Left renal cortex interstitium (tissue), 4 donors: ENCODE results near the gene DTNA. TPM values are rescaled to one million over a fixed set of nuclear protein-coding genes. Genes with fewer than 3 reads are reported as not detected.

Experiments
- DNase-seq, 4 donors: peaks; one replicate each; pipeline ENCODE4 v3.0.0-alpha.2; 2013; ENCODE audit warnings: low read depth in 4 of 4, low spot score in 2 of 4, missing footprints in 1 of 4
- polyA plus RNA-seq, 4 donors: library from polyadenylated mRNA; unstranded; fragments of 120-200 nt; gene quantifications; one replicate each; pipeline ENCODE4 v1.2.1, GENCODE V29; 2013; ENCODE audit not compliant: insufficient read length in 4 of 4

DTNA gene
- polyA plus RNA-seq, 4 donors, result 14.2 to 21.3 (median 18.6) TPM

DNA sequence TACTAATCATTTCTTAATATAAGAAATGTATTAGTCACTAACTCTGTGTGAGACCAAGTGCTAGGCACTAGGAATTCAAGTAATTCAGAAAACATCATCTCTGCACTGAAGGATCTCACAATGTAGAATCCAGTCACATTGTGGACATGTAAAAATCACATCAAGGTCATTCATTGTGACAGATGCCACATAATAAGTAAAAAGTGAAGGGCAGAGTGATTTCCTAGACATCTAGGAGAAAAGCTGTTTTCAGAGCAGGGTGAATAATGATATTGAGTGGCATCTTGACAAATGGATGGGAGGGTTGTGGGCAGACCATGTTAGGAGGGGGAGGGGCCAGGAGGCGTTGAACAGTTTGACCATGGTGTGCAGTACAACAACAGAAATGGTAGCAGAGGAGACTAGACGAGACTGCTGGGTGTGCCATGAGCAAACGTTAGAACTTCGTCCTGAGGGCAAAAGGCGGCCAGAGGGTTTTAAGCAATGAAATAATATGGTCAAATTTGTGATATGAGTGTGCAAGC is 93.8 kb downstream of the DTNA start:
- DNase-seq, result no peak

GRCh38 chr18:34805103-34805877 is 95.2 kb downstream of the DTNA start:
- no peak for DNase-seq

- no peak for DNase-seq
These were observed 95.8 kb downstream of the DTNA start for GRCh38 chr18:34805878-34806351.

- no peak for DNase-seq
These were observed 96.4 kb downstream of the DTNA start for GRCh38 chr18:34806527-34806926.

- no peak for DNase-seq
These were observed 97.2 kb downstream of the DTNA start for GRCh38 chr18:34807106-34807796.

DNA sequence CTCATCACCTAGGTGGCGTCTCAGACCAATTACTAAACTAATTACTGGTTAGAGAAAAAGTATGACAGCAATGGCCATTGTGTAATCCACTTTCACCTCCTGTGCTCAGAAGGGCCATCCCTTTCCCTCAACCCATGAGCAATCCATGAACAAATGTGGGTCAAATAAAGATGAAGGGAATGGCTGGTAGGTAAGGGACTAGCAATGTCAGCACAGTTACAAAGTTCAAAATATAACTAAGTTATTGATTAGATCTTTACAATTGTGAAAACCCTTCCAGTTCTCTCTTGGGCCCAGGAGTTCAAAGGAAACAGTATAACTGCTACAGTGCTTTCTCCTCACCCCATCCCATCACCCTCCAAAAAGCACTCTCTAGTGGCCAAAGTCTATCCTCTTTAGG is 98.3 kb downstream of the DTNA start:
- no peak for DNase-seq

GRCh38 chr18:34809451-34810072 is 99.5 kb downstream of the DTNA start:
- DNase-seq, result no peak

- no peak for DNase-seq
These were observed 106.1 kb downstream of the DTNA start for GRCh38 chr18:34816183-34816582.

DNA sequence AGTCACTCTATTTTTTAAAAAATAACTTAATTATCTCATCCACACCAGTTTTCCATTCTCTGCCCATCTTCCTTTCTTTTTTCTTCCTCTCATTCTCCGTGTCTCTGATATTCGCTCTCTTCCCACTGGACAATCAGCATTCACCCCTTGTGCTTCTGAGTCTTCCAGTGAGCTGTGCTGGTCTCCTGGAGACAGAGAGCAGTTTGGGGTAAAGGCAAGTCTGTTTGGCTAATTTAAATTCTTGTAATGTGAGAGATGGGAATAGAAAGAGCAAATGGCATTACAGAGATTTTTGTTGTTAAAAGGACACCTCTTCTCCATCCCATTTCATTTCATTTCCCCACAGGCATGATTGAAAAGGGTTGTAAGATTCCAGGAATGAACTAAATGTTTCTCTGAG is 107.5 kb downstream of the DTNA start:
- no peak for DNase-seq

DNA sequence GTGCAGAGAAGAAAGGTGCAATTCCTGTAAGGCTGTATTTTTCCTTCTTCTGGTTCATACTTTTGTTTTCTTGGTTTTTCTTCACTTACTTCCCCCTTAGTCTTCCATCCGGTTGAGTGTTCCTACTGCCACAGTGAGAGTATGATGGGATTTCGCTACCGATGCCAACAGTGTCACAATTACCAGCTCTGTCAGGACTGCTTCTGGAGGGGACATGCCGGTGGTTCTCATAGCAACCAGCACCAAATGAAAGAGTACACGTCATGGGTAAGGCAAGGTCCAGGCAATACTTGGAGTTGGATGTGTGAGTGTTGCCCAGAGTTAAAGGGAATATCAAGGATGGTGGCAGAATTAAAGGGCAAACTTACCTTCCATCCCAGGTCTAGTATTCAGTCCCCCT is 108.0 kb downstream of the DTNA start:
- DNase-seq, result no peak

DNA sequence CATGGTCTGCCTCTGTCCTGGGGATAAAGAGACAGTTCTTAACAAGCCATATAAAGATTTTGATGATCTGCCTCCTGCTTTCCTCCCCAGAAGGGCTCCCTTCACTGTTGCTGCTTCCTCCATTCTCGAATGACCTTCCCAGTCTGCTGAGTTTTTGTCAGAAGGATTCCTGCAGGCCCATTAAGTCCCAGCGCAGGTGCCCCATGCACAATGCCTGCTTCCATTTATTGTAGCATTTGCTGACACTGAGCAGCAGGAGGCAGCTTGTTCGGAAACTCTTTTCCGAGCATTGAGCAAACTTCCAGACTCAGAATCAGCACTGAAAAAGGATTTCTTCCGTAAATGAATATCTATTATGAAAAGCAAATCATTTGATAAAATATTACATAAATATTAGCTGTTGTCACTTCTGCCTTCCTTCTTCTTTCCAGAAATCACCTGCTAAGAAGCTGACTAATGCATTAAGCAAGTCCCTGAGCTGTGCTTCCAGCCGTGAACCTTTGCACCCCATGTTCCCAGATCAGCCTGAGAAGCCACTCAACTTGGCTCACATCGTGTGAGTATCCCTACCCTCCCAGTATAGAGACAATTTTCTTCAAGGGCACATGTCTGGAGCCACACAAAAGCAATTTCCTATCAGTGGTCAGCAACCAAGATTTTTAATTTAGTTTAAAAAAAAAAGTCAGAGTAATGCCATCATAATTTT is 110.4 kb downstream of the DTNA start:
- no peak for DNase-seq

GRCh38 chr18:34821669-34822210 is 111.6 kb downstream of the DTNA start:
- no peak for DNase-seq

DNA sequence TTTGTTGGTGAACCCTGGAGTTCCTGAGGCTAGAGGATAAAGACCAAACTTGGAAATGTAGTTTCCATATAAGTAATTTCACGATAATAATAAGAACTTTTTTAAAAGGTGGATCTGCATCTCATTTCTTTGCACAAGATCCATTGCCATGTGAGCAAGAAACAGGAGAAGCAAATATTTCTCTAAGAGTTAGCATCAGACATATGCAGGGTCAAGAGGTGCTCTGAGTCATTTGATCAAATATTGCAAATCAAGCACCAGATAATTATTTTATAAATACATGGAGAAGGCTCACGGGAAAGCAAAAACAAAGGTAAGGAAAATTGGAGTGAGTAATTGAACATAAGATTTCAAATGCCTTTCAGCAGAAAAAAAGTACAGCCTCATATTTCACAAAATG is 118.0 kb downstream of the DTNA start:
- DNase-seq, result no peak

GRCh38 chr18:34834897-34835296 is 124.8 kb downstream of the DTNA start:
- no peak for DNase-seq

GRCh38 chr18:34835466-34835865 is 125.4 kb downstream of the DTNA start:
- no peak for DNase-seq

DNA sequence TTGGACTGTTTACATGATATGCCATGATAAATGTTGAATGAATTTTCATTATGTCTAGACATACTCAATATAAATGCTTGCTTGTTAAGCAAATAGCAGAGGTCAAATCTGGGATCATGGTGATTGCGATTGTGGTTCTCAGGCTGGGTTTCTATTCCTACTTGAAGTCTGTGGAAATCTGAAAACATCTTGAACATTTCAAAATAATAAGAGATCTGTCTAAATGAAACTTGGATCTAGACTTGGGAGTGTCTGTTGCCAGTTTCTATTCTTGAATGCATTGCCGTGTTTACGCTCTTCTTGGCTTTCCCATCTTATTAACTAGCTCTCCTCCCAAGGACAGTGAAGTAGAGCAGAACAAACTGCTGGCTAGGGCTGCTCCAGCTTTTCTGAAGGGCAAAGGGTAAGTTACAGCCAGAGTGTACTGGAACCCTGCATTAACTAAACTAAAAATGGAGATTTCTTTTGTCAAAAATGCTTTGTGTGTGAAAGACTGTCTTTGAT is 127.7 kb downstream of the DTNA start:
- DNase-seq, result peak in 2 of 4 donors; percentile 13 to 17

- DNase-seq, result no peak
These were observed 128.6 kb downstream of the DTNA start for GRCh38 chr18:34838669-34839068.

DNA sequence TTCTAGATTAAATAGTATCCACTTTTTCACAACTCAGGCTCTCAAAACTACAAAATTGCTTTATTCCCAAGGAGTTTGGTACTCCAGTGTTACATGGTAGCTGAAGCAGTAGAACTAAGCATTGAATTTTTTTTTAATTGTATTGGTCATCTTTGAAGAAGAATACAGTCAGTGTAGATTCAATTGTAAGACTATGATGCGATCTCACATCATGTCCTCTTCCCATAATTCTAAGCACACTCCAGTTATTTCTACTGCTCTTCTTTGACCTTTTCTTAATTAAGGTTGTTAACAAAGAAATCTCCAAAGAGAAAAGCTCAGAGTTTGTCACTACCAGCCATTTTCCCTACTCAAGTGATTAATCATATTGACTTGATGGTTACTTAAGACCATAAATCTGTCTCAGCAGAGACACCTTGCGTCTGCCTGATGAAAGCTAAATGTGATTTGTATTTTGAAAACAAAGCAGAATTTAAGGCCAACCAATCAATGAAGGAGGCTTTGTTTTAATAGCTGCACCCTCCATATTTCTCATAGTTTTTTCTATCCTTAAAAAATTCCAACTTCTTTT is 130.2 kb downstream of the DTNA start:
- DNase-seq, result no peak

DNA sequence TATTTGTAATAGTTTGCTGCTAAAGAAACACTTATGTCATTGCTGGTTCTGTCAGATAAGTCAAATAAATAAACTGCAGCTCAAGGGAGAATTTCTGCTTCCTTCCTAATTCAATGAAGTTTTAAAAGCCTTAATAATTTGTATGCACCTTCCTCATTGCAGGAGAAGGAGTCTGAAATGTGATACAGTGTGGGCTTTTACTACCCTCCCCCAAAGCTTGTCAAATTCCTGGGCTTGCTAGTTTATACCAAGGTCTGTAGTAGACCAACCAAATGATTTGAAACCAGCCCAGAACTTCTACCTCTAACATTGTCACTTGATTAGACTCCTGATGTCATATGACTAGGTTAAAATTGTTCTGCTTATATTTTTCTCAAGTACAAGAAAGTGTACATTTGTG is 131.8 kb downstream of the DTNA start:
- no peak for DNase-seq

- DNase-seq, result no peak
These were observed 134.0 kb downstream of the DTNA start for GRCh38 chr18:34844072-34844471.
